ENCODE results near the gene FAAH2. TPM values are rescaled to one million over a fixed set of nuclear protein-coding genes. Genes with fewer than 3 reads are reported as not detected.
"Not testable (repeated sequence)": the region's sequence is repeated elsewhere in the genome, so short reads cannot be mapped to it uniquely, and the experiment has no call there.

Gene FAAH2
- total RNA-seq, 1 experiment from 2014 or later, result 7.8 TPM

- intact Hi-C loops (cut with micrococcal nuclease; ENCODE audit: unreplicated experiment), result loop anchor here (5.0 to 10.0 kb wide), 2 partner anchors 160 to 183 kb away; partner anchors contain the start of gene SPIN2B
- no TSS peak for BruUV-seq (replicated peaks)
- TF ChIP-seq CTCF (IDR thresholded peaks at IDR 0.05; ENCODE audit: insufficient read depth in 1 of 2, low read depth in 1 of 2, low read length in 1 of 2, severe bottlenecking in 1 of 2, unreplicated experiment in 1 of 2), result no peak
These were observed 1.5 kb upstream of the FAAH2 start for GRCh38 chrX:57285001-57285400.

GRCh38 chrX:57289089-57289488 is 2.6 kb downstream of the FAAH2 start:
- Histone ChIP-seq H3K4me1 (no peaks in the 10 kb centered on the region), H3K36me3 (ENCODE audit: control insufficient read depth, insufficient read depth, low read length) (no peaks in the 10 kb centered on the region), H3K27me3 (replicated peaks; ENCODE audit: control insufficient read depth, insufficient read depth, low read length) (no peaks in the 10 kb centered on the region), H3K4me3 (ENCODE audit: low read depth, low read length) (no peak overlapping the region), H3K9me3 (no peaks in the 10 kb centered on the region)
- CTCF ChIA-PET, result no interaction called here
- no peak for TF ChIP-seq CTCF (IDR thresholded peaks at IDR 0.05; ENCODE audit: insufficient read depth in 1 of 2, low read depth in 1 of 2, low read length in 1 of 2, severe bottlenecking in 1 of 2, unreplicated experiment in 1 of 2)
- Mint-ChIP-seq H3K27me3 (ENCODE audit: insufficient read depth, unreplicated experiment) (no peaks in the 10 kb centered on the region), H3K27ac (ENCODE audit: unreplicated experiment) (no peak overlapping the region), H3K9me3 (ENCODE audit: unreplicated experiment) (no peaks in the 10 kb centered on the region), H3K4me3 (ENCODE audit: unreplicated experiment) (no peak overlapping the region), H3K4me1 (ENCODE audit: low read depth, unreplicated experiment) (peaks cover 9% of the 10 kb centered on the region), H3K36me3 (ENCODE audit: insufficient read depth, unreplicated experiment) (no peaks in the 10 kb centered on the region)
- intact Hi-C loops (cut with micrococcal nuclease; ENCODE audit: unreplicated experiment), result loop anchor here (5.0 to 10.0 kb wide), 2 partner anchors 164 to 187 kb away; partner anchors contain the start of gene SPIN2B
- POLR2A ChIA-PET, result no interaction called here
- no peak for DNase-seq
- BruUV-seq (replicated peaks), result no TSS peak

More at GRCh38 chrX:57285001-57285400, 1.5 kb upstream of the FAAH2 start:
- Histone ChIP-seq H3K4me3 (ENCODE audit: low read depth, low read length) (no peak overlapping the region), H3K27me3 (replicated peaks; ENCODE audit: control insufficient read depth, insufficient read depth, low read length) (no peaks in the 10 kb centered on the region), H3K9me3 (no peaks in the 10 kb centered on the region), H3K36me3 (ENCODE audit: control insufficient read depth, insufficient read depth, low read length) (no peaks in the 10 kb centered on the region), H3K4me1 (no peaks in the 10 kb centered on the region)
- H3K4me3 Mint-ChIP-seq (ENCODE audit: unreplicated experiment), result no peak overlapping the region
- no peaks in the 10 kb centered on the region for H3K36me3 Mint-ChIP-seq (ENCODE audit: insufficient read depth, unreplicated experiment)
- CTCF ChIA-PET, result no interaction called here
- H3K27ac Mint-ChIP-seq (ENCODE audit: unreplicated experiment), result peak overlapping the region; percentile 24
- no peaks in the 10 kb centered on the region for H3K27me3 Mint-ChIP-seq (ENCODE audit: insufficient read depth, unreplicated experiment)
- POLR2A ChIA-PET, result no interaction called here
- H3K4me1 Mint-ChIP-seq (ENCODE audit: low read depth, unreplicated experiment), result peaks cover 9% of the 10 kb centered on the region
- no peak for DNase-seq
- H3K9me3 Mint-ChIP-seq (ENCODE audit: unreplicated experiment), result no peaks in the 10 kb centered on the region

GRCh38 chrX:57294961-57295360 is 8.5 kb downstream of the FAAH2 start:
- Mint-ChIP-seq H3K4me3 (ENCODE audit: unreplicated experiment) (no peak overlapping the region), H3K4me1 (ENCODE audit: low read depth, unreplicated experiment) (no peaks in the 10 kb centered on the region), H3K27me3 (ENCODE audit: insufficient read depth, unreplicated experiment) (no peaks in the 10 kb centered on the region), H3K9me3 (ENCODE audit: unreplicated experiment) (peaks cover 7% of the 10 kb centered on the region), H3K36me3 (ENCODE audit: insufficient read depth, unreplicated experiment) (peaks cover 8% of the 10 kb centered on the region), H3K27ac (ENCODE audit: unreplicated experiment) (no peak overlapping the region)
- H3K9me3 ChIP-seq, result no peaks in the 10 kb centered on the region
- TF ChIP-seq CTCF (IDR thresholded peaks at IDR 0.05; ENCODE audit: insufficient read depth in 1 of 2, low read depth in 1 of 2, low read length in 1 of 2, severe bottlenecking in 1 of 2, unreplicated experiment in 1 of 2), result no peak
- H3K4me1 ChIP-seq, result no peaks in the 10 kb centered on the region
- no peaks in the 10 kb centered on the region for H3K36me3 ChIP-seq (ENCODE audit: control insufficient read depth, insufficient read depth, low read length)
- ChIA-PET POLR2A (no interaction called here), CTCF (no interaction called here)
- H3K27me3 ChIP-seq (replicated peaks; ENCODE audit: control insufficient read depth, insufficient read depth, low read length), result no peaks in the 10 kb centered on the region
- no TSS peak for BruUV-seq (replicated peaks)
- intact Hi-C loops (cut with micrococcal nuclease; ENCODE audit: unreplicated experiment), result no loop called here
- H3K4me3 ChIP-seq (ENCODE audit: low read depth, low read length), result no peak overlapping the region
- DNase-seq, result no peak

GRCh38 chrX:57295679-57296078 is 9.2 kb downstream of the FAAH2 start:
- H3K4me3 ChIP-seq (ENCODE audit: low read depth, low read length); H3K9me3 Mint-ChIP-seq (ENCODE audit: unreplicated experiment); H3K9me3 ChIP-seq; H3K27ac Mint-ChIP-seq (ENCODE audit: unreplicated experiment); H3K27me3 ChIP-seq (replicated peaks; ENCODE audit: control insufficient read depth, insufficient read depth, low read length); H3K4me1 ChIP-seq; DNase-seq; H3K4me3 Mint-ChIP-seq (ENCODE audit: unreplicated experiment); POLR2A ChIA-PET; intact Hi-C loops (cut with micrococcal nuclease; ENCODE audit: unreplicated experiment); H3K36me3 Mint-ChIP-seq (ENCODE audit: insufficient read depth, unreplicated experiment); BruUV-seq (replicated peaks); H3K27me3 Mint-ChIP-seq (ENCODE audit: insufficient read depth, unreplicated experiment); CTCF ChIA-PET; H3K4me1 Mint-ChIP-seq (ENCODE audit: low read depth, unreplicated experiment); H3K36me3 ChIP-seq (ENCODE audit: control insufficient read depth, insufficient read depth, low read length): not testable (repeated sequence)

Data from Caco-2 (cell line).